Measurements from ENCODE around the gene GPC5.

GRCh38 chr13:91684746-91685145 is 286.3 kb downstream of the GPC5 start:
- TF ChIP-seq POLR2AphosphoS5 (IDR thresholded peaks at IDR 0.05; ENCODE audit: low read depth, low read length) (no peak), SIN3A (IDR thresholded peaks at IDR 0.05; ENCODE audit: borderline replicate concordance, insufficient read depth, low read length) (no peak)

Data from PFSK-1 (cell line).